ENCODE data around the gene BIRC5.
"Not testable (repeated sequence)": the region's sequence is repeated elsewhere in the genome, so short reads cannot be mapped to it uniquely, and the experiment has no call there.

BIRC5 gene

GRCh38 chr17:78214016-78214705 lies at the start of gene BIRC5:
TSS of gene BIRC5 (plus strand) at chr17:78214253. CDS start at chr17:78214317, 64 bp downstream.
- peak; percentile 92 for DNase-seq

- DNase-seq: no peak
Observed at GRCh38 chr17:78164748-78165607, 49.1 kb upstream of the BIRC5 start.

GRCh38 chr17:78166416-78166815 lies 47.6 kb upstream of the BIRC5 start:
- DNase-seq: no peak

- DNase-seq: peak; percentile 88
Observed at GRCh38 chr17:78168242-78168902, 45.7 kb upstream of the BIRC5 start, which contains the start of gene SYNGR2. TSS of gene SYNGR2 (plus strand) at chr17:78168581. CDS start at chr17:78168617, 36 bp downstream.

GRCh38 chr17:78168903-78169793 lies 44.9 kb upstream of the BIRC5 start:
- DNase-seq: peak; percentile 44

- DNase-seq: no peak
Observed at GRCh38 chr17:78170692-78171590, 43.1 kb upstream of the BIRC5 start.

GRCh38 chr17:78171591-78172248 lies 42.3 kb upstream of the BIRC5 start:
- DNase-seq: not testable (repeated sequence)

GRCh38 chr17:78172249-78173051 lies 41.6 kb upstream of the BIRC5 start:
- no peak for DNase-seq

- DNase-seq: peak; percentile 42
Observed at GRCh38 chr17:78173097-78173715, 40.8 kb upstream of the BIRC5 start.

GRCh38 chr17:78174346-78174869 lies 39.6 kb upstream of the BIRC5 start:
- DNase-seq: no peak

GRCh38 chr17:78174870-78175642 lies 39.0 kb upstream of the BIRC5 start:
- no peak for DNase-seq

GRCh38 chr17:78175643-78175981 lies 38.4 kb upstream of the BIRC5 start:
- no peak for DNase-seq

GRCh38 chr17:78176548-78177025 lies 37.5 kb upstream of the BIRC5 start:
- peak; percentile 80 for DNase-seq

- no peak for DNase-seq
Observed at GRCh38 chr17:78179372-78179771, 34.7 kb upstream of the BIRC5 start.

GRCh38 chr17:78180083-78180482 lies 34.0 kb upstream of the BIRC5 start:
- DNase-seq: no peak

GRCh38 chr17:78180508-78180907 lies 33.5 kb upstream of the BIRC5 start:
- no peak for DNase-seq

- DNase-seq: no peak
Observed at GRCh38 chr17:78182504-78182903, 31.5 kb upstream of the BIRC5 start.

GRCh38 chr17:78183916-78184315 lies 30.1 kb upstream of the BIRC5 start:
- no peak for DNase-seq

All from activated CD4-positive, alpha-beta T cell treated with anti-CD3 and anti-CD28 coated beads, Interleukin-2, amount 50 U/mL, for 16 hours (primary cell).